Fibroblast of peridontal ligament (primary cell): ENCODE data around the gene PGD.
A peak's percentile ranks its signal among the peaks of the same experiment; 100 is the strongest.
"Not testable (repeated sequence)": the region's sequence is repeated elsewhere in the genome, so short reads cannot be mapped to it uniquely, and the experiment has no call there.

Source experiments
- DNase-seq: peaks from one replicate; pipeline ENCODE4 v3.0.0-alpha.2; 2010; ENCODE audit errors: extremely low read depth

PGD gene

DNA sequence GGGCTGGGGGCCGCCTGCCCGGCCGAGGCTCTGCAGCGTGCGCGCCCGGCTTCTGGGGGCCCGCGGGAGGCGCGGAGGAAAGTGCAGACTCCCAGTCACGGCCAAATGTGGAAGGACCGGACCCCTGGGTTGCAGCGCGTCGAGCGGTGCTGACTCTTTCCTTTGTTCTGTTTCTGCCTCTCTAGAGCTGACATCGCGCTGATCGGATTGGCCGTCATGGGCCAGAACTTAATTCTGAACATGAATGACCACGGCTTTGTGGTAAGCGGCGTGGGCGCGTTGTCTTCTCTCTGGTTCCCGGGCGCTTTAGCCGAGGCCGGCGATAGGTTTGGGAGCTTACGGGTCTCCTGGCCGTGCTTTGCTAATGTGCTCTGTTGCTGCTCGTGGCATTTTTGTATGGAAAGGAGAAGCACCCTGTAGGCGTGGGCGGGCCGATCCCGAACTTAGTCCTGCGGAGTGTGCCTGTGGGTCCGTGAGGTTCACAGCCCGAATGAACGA is 629 bp downstream of the PGD start:
- peak; percentile 43 for DNase-seq

DNA sequence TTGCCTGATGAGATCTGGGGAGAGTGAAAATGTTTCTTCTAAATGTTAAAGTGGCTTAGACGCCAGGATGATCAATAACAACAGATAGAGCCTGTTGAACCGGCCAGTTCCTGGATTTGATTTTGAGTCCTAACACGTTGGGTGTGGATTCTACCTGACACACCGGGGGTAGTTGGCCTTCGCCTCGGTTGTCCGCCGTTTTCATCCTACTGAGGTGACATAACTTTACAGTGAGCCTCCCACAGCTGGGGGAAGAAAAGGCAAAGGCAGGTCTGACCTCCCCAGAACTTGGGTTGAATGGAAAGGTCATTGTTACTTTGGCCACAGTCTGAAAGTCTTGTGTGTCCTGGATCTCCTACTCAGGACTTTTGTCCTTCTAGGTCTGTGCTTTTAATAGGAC is 1.1 kb downstream of the PGD start:
- no peak for DNase-seq

DNA sequence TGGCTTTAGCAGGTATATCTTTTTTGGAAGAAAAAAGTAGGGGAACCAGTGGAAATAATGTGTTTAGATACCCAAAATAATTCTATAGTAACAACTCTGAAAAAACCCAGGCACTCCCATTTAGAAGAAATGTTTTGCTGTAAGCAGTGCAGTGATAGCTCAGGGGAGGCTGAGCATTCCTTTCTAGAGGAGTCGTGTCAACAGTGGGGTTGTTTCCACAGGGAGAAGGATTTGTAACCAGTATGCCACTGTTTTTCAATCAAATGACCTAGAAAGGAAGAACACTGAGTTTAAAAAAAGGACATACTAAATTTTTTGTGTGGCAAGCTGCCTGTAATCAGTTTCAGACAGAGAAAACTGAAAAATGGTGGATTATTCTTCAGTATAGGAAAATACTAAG is 2.4 kb downstream of the PGD start:
- peak; percentile 32 for DNase-seq

DNA sequence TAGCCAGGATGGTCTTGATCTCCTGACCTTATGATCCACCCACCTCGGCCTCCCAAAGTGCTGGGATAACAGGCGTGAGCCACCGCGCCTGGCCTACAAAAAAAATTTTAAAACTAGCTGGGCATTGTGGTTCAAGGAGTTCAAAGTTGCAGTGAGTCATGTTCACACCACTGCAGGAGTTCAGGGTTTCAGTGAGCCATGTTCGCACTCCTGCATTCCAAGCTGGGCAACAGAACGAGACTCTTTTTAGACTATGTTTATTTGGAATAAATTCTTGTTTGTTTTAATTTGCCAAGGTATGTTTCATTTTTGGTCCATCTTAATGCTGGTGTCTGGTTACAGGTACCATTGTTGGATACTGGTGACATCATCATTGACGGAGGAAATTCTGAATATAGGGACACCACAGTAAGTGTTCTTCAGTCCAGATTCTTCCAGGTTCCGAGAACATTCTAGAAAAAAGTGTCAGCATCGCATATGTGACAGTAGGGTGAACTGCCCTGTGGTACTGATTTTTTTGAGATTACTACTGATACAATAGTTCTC is 3.9 kb downstream of the PGD start:
- DNase-seq = no peak

DNA sequence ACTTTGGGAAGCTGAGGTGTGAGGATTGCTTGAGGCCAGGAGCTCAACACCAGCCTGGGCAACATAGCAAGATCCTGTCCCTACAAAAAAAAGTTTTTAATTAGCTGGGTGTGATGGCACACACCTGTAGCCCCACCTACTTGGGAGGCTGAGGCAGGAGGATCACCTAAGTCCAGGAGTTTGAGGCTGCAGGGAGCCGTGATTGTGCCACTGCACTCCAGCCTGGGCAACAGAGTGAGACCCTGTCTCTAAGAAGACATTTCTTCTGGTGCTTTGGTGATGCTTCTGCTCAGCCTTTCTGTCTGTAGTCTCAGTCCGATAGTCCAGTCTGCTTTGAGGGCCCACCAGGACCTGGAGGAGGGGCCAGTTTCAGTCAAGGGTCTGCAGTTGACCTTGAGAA is 8.3 kb downstream of the PGD start:
- DNase-seq = no peak

DNA sequence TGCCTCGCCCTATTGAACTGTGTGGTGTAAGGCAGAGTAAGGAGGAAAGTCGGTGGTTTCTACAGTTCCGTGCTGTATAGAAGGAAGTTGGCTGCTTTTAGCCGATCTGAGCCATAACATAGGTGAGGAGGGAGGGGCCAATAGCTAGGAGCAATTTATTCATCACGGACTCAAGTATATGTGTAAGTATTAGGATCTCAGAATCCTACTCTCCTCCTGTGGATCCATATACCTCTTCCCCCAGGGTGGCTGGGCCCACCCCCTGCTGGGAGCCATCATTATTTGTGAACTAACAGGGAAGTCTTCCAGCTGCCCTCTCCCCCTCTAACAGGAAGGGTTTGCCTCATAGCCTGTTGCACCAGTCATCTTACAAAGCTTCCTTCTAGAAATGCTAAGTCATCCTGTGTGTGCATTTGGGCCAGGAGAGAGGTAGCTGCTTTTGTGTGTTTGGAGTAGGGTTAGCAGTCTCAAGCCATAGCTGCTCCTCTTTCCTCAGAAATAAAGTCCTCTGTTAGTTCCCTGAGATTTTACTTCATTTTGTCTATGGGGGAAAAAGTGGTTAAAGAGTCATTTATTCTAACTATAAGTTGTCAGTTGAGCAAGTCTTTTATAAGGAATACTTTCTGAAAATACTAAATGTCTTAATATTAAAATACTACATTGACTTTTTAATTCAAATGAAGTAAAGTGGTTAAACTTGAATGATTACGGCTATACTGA is 16.5 kb downstream of the PGD start:
- DNase-seq = peak; percentile 78

DNA sequence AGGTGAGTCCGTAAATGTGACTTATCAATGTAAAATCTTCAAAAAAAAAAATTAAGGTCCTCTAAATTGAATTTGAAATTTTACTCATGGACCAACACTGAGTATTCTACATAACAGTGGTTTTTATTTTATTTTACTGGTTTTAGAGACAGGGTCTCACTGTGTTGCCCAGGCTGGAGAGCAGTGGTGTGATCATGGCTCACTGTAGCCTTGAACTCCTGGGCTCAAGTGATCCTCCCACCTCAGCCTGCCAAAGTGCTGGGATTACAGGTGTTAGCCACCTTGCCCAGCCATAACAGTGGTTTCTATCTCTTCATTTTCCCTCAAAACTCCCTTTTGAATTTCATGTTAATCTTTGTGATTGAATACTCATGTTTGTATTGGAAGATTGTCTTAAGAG is 17.1 kb downstream of the PGD start:
- DNase-seq = not testable (repeated sequence)

DNA sequence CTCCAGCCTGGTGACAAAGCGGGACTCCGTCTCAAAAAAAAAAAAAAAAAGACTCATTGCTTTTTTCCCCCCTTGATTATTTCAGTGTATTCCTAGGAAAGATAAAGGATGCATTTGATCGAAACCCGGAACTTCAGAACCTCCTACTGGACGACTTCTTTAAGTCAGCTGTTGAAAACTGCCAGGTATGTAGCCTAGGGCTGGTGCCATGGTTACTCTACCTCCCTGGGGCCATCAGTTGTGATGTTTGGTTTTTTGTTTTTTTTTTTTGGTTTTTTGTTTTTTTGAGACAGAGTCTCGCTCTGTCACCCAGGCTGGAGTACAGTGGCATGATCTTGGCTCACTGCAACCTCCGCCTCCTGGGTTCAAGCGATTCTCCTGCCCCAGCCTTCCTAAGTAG is 19.9 kb downstream of the PGD start:
- not testable (repeated sequence) for DNase-seq

DNA sequence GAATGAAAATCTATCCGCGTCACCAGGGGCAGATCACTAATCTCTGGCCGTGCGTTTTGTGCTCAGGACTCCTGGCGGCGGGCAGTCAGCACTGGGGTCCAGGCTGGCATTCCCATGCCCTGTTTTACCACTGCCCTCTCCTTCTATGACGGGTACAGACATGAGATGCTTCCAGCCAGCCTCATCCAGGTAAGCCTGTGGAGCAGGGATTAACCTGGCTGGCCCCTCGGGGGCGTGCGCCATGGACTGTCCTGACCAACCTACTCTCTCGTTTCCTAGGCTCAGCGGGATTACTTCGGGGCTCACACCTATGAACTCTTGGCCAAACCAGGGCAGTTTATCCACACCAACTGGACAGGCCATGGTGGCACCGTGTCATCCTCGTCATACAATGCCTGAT is 20.5 kb downstream of the PGD start:
- no peak for DNase-seq

DNA sequence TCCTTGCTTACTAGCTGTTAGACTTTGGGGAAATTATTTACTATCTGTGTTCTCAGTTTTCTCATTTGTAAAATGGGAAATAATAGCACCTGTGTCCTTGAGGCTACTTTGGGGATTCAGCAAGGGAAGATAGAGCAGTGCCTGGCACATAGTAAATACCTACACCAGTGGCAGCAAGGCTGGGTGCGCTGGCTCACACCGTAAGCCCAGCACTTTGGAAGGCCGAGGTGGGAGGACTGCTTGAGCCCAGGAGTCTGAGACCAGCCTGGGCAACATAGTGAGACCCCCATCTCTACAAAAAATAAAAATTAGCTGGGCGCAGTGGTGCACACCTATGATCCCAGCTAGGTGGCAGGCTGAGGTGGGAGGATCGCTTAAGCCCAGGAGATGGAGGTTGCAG is 22.8 kb downstream of the PGD start:
- DNase-seq = no peak

DNA sequence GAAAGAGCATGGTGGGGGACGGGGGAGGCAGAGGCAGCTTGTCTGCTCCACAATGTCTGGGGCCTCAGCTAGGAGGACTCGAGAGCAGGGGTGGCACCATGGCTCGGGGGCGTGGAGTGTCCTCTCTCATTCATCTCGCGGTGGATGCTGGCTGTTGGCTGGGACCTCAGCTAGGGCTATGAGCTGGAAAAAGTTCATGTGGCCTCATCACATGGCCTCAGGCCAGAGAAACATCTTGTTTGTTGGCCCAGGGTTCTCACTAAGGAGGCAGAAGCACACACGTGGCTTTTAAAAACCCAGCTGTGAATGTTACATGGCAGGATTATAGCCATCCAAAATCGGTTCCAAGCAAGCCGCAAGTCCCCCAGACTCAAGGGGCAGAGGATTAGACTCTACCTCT is 25.2 kb downstream of the PGD start:
- DNase-seq = peak; percentile 55

DNA sequence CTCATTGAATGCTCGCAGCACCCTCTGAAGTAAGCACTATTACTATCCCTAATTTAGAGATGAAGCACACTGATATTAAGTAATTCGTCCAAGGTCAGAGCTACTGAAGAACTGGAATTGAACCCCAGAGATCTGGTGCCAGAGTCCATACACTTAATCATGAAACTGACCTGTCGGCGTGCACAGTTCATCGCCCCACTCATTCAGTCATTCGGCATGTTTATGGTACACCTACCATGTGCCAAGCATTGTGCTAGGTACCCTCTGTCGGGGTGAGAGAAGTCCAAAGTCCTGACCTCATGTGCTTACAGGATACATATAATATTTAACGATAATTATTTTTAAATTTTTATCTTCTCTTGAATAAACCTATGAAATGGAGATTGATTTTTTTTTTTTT is 25.8 kb downstream of the PGD start:
- no peak for DNase-seq

DNA sequence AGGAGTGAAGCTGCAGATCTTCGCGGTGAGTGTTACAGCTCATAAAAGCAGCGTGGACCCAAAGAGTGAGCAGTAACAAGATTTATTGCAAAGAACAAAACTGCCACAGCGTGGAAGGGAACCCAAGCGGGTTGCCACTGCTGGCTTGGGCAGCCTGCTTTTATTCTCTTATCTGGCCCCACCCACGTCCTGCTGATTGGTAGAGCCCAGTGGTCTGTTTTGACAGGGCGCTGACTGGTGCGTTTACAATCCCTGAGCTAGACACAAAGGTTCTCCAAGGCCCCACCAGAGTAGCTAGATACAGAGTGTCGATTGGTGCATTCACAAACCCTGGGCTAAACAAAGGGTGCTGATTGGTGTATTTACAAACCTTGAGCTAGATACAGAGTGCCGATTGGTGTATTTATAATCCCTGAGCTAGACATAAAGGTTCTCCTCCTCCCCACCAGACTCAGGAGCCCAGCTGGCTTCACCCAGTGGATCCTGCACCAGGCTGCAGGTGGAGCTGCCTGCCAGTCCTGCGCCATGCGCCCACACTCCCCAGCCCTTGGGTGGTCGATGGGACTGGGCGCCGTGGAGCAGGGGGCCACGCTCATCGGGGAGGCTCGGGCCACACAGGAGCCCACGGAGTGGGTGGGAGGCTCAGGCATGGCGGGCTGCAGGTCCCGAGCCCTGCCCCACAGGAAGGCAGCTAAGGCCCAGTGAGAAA is 27.1 kb downstream of the PGD start:
- DNase-seq = not testable (repeated sequence)

DNA sequence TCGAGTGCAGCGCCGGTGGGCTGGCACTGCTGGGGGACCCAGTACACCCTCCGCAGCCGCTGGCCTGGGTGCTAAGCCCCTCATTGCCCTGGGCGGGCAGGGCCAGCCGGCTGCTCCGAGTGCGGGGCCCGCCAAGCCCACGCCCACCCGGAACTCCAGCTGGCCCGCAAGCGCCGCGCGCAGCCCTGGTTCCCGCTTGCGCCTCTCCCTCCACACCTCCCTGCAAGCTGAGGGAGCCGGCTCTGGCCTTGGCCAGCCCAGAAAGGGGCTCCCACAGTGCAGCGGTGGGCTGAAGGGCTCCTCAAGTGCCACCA is 27.6 kb downstream of the PGD start:
- DNase-seq = not testable (repeated sequence)

DNA sequence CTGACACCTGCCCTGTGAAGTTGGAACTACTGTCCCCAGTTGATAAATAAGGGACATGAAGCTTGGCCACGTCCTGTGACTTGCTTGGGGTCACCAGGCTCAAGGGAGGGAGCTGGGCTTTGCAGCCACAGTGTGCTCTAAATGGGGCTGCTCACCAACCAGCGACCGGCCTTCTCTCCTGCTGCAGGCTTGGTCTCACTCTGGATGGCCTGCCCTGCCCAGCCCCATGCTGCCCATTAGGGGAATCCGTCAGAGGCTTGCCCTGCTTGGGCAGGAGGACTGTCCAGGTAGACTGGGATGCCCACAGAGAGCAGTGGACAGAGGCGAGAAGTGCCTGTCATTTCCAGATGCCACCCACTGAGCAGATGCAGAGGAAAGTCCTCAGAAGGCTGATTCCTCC is 30.1 kb downstream of the PGD start:
- no peak for DNase-seq

DNA sequence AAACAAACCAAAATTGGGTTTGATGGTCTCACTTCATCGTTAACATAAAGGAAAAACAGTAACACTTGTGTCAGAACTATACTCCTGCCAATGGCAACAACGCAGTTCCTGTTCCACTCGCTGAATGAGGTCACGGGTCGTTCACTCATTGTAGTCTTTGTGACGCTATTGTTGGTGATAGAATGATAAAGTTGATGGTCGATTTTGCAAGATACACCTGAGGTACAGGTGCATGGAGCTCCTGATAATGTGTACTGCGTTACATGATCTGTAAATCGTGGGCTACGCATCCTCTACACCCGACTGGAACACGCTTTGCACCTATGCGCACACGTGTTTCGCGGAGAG is 31.0 kb downstream of the PGD start:
- no peak for DNase-seq

DNA sequence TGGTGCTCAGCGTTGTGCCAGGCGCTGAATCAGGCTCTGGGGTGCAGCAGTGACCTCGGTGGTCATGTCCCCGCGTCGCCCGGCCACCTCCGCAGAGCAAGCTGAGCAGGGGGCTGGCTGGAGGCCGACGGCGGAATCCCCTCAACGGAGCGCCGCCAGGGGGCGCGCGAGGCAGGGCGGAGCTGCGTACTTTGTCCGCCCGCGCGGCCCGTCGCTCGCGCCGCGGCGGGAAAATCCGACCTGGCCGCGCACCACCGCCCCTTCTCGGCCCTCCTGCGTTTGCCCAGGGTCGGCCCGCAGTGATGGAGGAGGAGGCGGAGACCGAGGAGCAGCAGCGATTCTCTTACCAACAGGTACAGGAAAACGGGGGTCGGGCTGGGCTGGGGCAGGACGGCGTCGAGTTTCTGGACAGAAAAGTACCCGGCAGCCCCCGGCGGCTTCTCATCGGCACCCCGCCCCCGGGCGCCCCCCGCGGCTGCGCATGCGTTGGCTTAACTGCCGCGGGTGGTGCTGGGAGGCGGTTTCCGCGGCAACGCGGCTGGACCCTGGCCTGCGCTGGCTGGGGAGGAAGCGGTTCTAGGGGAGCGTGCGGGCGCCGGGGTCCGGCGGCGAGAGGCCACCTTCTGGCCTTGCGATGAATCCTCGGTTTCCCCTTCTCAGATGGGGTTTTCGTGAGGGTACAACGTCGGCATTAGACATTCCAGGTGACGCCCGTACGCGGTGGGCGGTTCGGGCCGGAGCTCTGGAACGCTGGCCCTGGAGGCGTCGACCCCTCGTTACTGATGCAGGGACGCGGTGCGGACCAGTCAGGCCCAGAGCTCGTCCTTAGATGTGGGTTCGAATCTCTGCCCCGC is 31.6 kb downstream of the PGD start, which contains the start of gene CENPS:
Gene CENPS, plus strand, starts transcription at position 218 of the 854 bp plus-strand sequence. Its CDS starts 85 bp downstream, at position 303.
- peak; percentile 79 for DNase-seq

DNA sequence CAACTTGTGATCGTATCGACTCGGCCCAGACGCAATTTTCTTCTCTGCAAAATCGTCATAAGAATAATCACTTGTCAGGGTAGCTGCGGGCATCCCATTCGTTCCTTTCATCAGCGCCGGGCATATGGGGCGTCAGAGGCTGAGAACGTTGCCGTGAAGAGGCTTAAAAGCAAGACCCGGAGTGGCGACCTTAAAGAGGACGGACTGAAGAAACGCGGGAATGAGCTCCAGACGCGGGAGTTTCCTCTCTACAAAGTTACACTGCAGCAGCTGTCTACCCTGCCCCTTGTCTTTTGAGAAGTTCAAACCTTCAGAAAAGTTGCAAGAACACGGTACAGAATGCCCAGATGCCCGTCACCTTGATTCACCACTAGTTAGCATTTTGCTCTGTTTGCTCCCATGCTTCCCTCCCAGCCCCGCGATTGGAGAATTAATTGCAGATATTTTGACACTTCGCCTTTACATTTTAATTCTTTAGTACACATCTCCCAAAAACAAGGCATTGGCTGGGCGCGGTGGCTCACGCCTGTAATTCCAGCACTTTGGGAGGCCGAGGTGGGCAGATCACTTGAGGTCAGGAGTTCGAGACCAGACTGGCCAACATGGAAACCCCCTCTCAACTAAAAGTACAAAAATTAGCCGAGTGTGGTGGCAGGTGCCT is 32.3 kb downstream of the PGD start:
- peak; percentile 51 for DNase-seq

DNA sequence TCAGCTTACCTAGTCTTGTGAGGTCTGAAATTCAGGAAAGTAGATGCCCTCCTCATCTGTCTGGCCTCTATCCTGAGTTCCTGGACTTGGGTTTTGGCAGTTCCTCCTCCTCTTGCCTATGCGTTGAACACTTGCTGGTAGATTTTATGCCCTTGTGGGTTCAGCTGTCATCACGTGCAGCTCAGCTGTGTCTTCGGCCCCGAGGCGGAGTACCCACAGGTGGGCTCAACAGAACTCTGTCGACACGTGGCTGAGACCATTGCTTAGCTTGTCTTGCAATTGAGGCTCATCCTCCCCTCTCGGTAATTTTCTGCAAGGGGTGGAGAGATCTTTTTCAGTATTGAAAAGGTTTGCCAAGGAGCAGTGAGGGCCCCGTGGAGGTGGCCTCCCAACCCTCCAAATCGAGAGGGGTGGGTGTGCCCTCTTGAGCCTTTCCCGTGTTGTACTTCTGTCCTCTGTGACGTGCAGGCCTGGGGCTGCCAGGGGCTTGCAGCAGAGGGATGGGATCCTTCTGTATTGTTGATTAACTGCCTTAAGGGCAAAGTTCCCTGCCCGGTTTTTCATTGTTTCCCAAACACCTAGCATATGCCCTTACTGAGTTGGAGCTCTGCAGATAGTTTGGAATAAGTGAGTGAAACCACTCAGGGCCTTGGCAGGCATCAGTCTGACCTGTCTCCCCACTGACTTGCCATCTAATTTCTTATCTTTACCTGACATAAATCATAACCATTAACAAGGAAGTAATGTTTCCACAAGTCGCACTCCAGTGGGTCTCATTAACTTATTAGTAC is 34.2 kb downstream of the PGD start:
- DNase-seq = no peak

DNA sequence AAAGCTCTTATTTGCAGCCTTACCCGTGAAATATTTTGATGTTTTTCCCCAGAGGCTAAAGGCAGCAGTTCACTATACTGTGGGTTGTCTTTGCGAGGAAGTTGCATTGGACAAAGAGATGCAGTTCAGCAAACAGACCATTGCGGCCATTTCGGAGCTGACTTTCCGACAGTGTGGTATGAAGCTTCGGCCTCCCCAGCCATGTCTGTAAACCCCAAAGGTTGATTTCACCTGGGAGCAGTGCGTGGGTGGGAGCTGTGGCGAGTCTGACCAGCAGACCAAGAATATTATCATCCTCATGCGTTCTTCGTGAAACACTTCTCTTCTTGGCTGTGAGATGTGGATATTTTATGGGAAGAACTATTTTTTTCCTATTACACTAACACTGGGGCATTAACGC is 34.9 kb downstream of the PGD start:
- DNase-seq = no peak

DNA sequence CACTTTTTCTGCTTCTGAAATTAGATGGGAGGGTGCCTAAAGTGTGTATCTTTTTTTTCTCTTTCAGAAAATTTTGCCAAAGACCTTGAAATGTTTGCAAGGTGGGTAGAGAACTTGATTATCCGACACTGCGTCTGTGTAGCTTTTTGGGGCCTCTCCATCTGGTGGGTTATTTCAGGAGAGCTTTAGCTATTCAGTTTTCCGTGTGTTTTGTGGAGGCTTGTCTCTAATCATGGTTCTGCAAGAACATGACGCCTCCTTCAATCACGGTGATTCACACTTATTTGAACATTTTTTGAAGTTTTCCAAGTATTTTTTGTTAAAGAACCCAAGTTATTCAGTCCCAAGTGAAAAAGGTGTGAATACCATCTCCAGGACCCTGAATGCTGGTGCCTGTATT is 35.7 kb downstream of the PGD start:
- DNase-seq = no peak
